GM23338 (cell line): Measurements from ENCODE around the gene STIP1. TPM values are rescaled to one million over a fixed set of nuclear protein-coding genes. Genes with fewer than 3 reads are reported as not detected.

ENCODE experiments used
- ATAC-seq: fragments of 200-7000 bp; cut with Tn5 transposase; 3 replicates; pipeline ENCODE4 v1.9.1; 2020
- DNase-seq: peaks from one replicate; pipeline ENCODE4 v3.0.0-alpha.2; 2015; ENCODE audit warnings: low spot score
- H2AFZ ChIP-seq: fragments of 200-600 bp; sonication (generic); 2 replicates; pipeline ENCODE4 v1.8.0; 2016; ENCODE audit warnings: antibody characterized with exemption, mild to moderate bottlenecking, moderate library complexity
- H3F3A ChIP-seq: fragments of 200-600 bp; sonication (generic); replicated peaks from 2 replicates; pipeline ENCODE4 v1.8.0; 2017; ENCODE audit warnings: antibody characterized with exemption, mixed run types, low read depth
- H3K27ac ChIP-seq: fragments of 200-600 bp; sonication (generic); 2 replicates; pipeline ENCODE4 v1.6.1; 2016; ENCODE audit warnings: low read depth
- H3K27me3 ChIP-seq: fragments of 200-600 bp; sonication (generic); 2 replicates; pipeline ENCODE4 v1.8.0; 2016; ENCODE audit warnings: mild to moderate bottlenecking, mixed run types, moderate library complexity; ENCODE audit not compliant: insufficient read depth
- H3K36me3 ChIP-seq: fragments of 200-600 bp; sonication (generic); 2 replicates; pipeline ENCODE4 v1.8.0; 2016; ENCODE audit warnings: mild to moderate bottlenecking; ENCODE audit not compliant: insufficient read depth
- H3K4me1 ChIP-seq: fragments of 200-600 bp; sonication (generic); 2 replicates; pipeline ENCODE4 v1.8.0; 2016; ENCODE audit warnings: mild to moderate bottlenecking, moderate library complexity; ENCODE audit not compliant: insufficient read depth
- H3K4me2 ChIP-seq: fragments of 200-600 bp; sonication (generic); 2 replicates; pipeline ENCODE4 v1.7.1; 2017; ENCODE audit warnings: mixed run types
- H3K4me3 ChIP-seq: fragments of 200-600 bp; sonication (generic); 2 replicates; pipeline ENCODE4 v1.6.1; 2016; ENCODE audit warnings: mixed run types
- H3K79me2 ChIP-seq: fragments of 200-600 bp; sonication (generic); replicated peaks from 2 replicates; pipeline ENCODE4 v1.8.0; 2017; ENCODE audit warnings: mild to moderate bottlenecking; ENCODE audit not compliant: insufficient read depth
- H3K9me2 ChIP-seq: fragments of 200-600 bp; sonication (generic); 2 replicates; pipeline ENCODE4 v1.8.0; 2017; ENCODE audit not compliant: insufficient read depth
- H4K20me1 ChIP-seq: fragments of 200-600 bp; sonication (generic); replicated peaks from 2 replicates; pipeline ENCODE4 v1.8.0; 2017; ENCODE audit warnings: mild to moderate bottlenecking; ENCODE audit not compliant: insufficient read depth
- H3K27ac Mint-ChIP-seq: 2 replicates; pipeline ENCODE4 v1.8.0; 2020; ENCODE audit warnings: inconsistent platforms, mild to moderate bottlenecking, moderate library complexity, mixed read lengths
- H3K27me3 Mint-ChIP-seq: 3 replicates; pipeline ENCODE4 v1.8.0; 2022; ENCODE audit warnings: low read depth, mild to moderate bottlenecking, moderate library complexity, mixed read lengths, inconsistent platforms; ENCODE audit not compliant: insufficient read depth, poor library complexity
- H3K36me3 Mint-ChIP-seq: 3 replicates; pipeline ENCODE4 v1.8.0; 2021; ENCODE audit warnings: low read depth, mild to moderate bottlenecking, inconsistent platforms, moderate library complexity, mixed read lengths
- H3K4me1 Mint-ChIP-seq: 3 replicates; pipeline ENCODE4 v1.8.0; 2020; ENCODE audit warnings: mild to moderate bottlenecking, inconsistent platforms, mixed read lengths
- H3K4me3 Mint-ChIP-seq: 3 replicates; pipeline ENCODE4 v1.8.0; 2021; ENCODE audit warnings: moderate library complexity, mild to moderate bottlenecking, inconsistent platforms, mixed read lengths
- H3K9me3 Mint-ChIP-seq: 3 replicates; pipeline ENCODE4 v1.8.0; 2020; ENCODE audit warnings: moderate library complexity, mild to moderate bottlenecking, inconsistent platforms, mixed read lengths
- CREB1 ChIP-seq: fragments of 250-450 bp; sonication (Bioruptor Pico); IDR thresholded peaks from 2 replicates; pipeline ENCODE4 v1.5.0; 2020; ENCODE audit warnings: low read depth, mild to moderate bottlenecking, moderate library complexity
- EZH2phosphoT487 ChIP-seq: fragments of 200-600 bp; sonication (generic); IDR thresholded peaks from one replicate; pipeline ENCODE4 v1.8.1; 2018; ENCODE audit warnings: antibody characterized with exemption; ENCODE audit not compliant: unreplicated experiment
- REST ChIP-seq: IDR thresholded peaks from one replicate; pipeline ENCODE4 v1.6.1; 2018; ENCODE audit warnings: antibody characterized with exemption; ENCODE audit not compliant: unreplicated experiment
- polyA plus RNA-seq: library from polyadenylated mRNA; unstranded; fragments of >200 nt; fragmentation: Nextera tagmentation; extraction: Ambion mirVana; gene quantifications from 2 replicates; pipeline ENCODE4 v1.2.1, GENCODE V29; 2016
- total RNA-seq: library from RNA; depleted of rRNA; stranded (reverse); fragments of >200 nt; shearing (Covaris generic); gene quantifications from 2 replicates; pipeline ENCODE4 v1.2.3, GENCODE V29; 2014
- TF ChIP-seq, protein P1 (sequence below): fragments of 250-450 bp; sonication (Bioruptor Pico); IDR thresholded peaks from 2 replicates; pipeline ENCODE4 v1.5.0; 2020; ENCODE audit warnings: mild to moderate bottlenecking, moderate library complexity

The STIP1 gene
- total and polyA plus RNA-seq, 2 experiments from 2014 or later, result 213 to 351 TPM

- Histone ChIP-seq H2AFZ (no peak overlapping the region), H4K20me1 (peaks cover 12% of the 10 kb centered on the region), H3K9me2 (no peaks in the 10 kb centered on the region), H3K4me3 (no peak overlapping the region), H3K36me3 (no peaks in the 10 kb centered on the region), H3K79me2 (no peaks in the 10 kb centered on the region), H3K27me3 (peaks cover 16% of the 10 kb centered on the region; the same call in 1 of the 2 replicates), H3K4me2 (no peak overlapping the region), H3F3A (0 out of 2 replicates have a peak, but pooled peaks cover 6% of the 10 kb centered on the region), H3K4me1 (peaks cover 8% of the 10 kb centered on the region; the same call in 1 of the 2 replicates), H3K27ac (no peak overlapping the region)
- Mint-ChIP-seq H3K36me3 (peaks cover 3% of the 10 kb centered on the region; the same call in 2 of the 3 replicates), H3K4me3 (no peak overlapping the region), H3K4me1 (peaks cover 15% of the 10 kb centered on the region), H3K27ac (no peak overlapping the region), H3K9me3 (no peaks in the 10 kb centered on the region; the same call in 2 of the 3 replicates), H3K27me3 (peaks cover 42% of the 10 kb centered on the region)
- DNase-seq, result no peak
- peak; percentile 36 for TF ChIP-seq REST
- TF ChIP-seq CREB1 (CRISPR knock-in tag), result no peak
- peak; percentile 19; the same call in 2 of the 3 replicates for ATAC-seq
Measured at GRCh38 chr11:64136765-64137441, 49.1 kb upstream of the STIP1 start.

GRCh38 chr11:64138398-64138797 is 47.6 kb upstream of the STIP1 start:
- Histone ChIP-seq H3K4me3 (no peak overlapping the region), H2AFZ (no peak overlapping the region), H3K4me1 (no peaks in the 10 kb centered on the region), H3K27me3 (peaks cover 13% of the 10 kb centered on the region; the same call in 1 of the 2 replicates), H3K4me2 (no peak overlapping the region), H3K36me3 (no peaks in the 10 kb centered on the region), H3K9me2 (no peaks in the 10 kb centered on the region), H3K79me2 (no peaks in the 10 kb centered on the region), H4K20me1 (peaks cover 12% of the 10 kb centered on the region), H3F3A (0 out of 2 replicates have a peak, but pooled peaks cover 4% of the 10 kb centered on the region), H3K27ac (no peak overlapping the region)
- Mint-ChIP-seq H3K4me3 (no peak overlapping the region), H3K27ac (no peak overlapping the region), H3K27me3 (peaks cover 36% of the 10 kb centered on the region), H3K9me3 (no peaks in the 10 kb centered on the region; the same call in 2 of the 3 replicates), H3K4me1 (peaks cover 6% of the 10 kb centered on the region; the same call in 2 of the 3 replicates), H3K36me3 (peaks cover 3% of the 10 kb centered on the region; the same call in 2 of the 3 replicates)
- ATAC-seq (peak; percentile 18; the same call in 2 of the 3 replicates), DNase-seq (no peak)
- TF ChIP-seq, protein P1, sequence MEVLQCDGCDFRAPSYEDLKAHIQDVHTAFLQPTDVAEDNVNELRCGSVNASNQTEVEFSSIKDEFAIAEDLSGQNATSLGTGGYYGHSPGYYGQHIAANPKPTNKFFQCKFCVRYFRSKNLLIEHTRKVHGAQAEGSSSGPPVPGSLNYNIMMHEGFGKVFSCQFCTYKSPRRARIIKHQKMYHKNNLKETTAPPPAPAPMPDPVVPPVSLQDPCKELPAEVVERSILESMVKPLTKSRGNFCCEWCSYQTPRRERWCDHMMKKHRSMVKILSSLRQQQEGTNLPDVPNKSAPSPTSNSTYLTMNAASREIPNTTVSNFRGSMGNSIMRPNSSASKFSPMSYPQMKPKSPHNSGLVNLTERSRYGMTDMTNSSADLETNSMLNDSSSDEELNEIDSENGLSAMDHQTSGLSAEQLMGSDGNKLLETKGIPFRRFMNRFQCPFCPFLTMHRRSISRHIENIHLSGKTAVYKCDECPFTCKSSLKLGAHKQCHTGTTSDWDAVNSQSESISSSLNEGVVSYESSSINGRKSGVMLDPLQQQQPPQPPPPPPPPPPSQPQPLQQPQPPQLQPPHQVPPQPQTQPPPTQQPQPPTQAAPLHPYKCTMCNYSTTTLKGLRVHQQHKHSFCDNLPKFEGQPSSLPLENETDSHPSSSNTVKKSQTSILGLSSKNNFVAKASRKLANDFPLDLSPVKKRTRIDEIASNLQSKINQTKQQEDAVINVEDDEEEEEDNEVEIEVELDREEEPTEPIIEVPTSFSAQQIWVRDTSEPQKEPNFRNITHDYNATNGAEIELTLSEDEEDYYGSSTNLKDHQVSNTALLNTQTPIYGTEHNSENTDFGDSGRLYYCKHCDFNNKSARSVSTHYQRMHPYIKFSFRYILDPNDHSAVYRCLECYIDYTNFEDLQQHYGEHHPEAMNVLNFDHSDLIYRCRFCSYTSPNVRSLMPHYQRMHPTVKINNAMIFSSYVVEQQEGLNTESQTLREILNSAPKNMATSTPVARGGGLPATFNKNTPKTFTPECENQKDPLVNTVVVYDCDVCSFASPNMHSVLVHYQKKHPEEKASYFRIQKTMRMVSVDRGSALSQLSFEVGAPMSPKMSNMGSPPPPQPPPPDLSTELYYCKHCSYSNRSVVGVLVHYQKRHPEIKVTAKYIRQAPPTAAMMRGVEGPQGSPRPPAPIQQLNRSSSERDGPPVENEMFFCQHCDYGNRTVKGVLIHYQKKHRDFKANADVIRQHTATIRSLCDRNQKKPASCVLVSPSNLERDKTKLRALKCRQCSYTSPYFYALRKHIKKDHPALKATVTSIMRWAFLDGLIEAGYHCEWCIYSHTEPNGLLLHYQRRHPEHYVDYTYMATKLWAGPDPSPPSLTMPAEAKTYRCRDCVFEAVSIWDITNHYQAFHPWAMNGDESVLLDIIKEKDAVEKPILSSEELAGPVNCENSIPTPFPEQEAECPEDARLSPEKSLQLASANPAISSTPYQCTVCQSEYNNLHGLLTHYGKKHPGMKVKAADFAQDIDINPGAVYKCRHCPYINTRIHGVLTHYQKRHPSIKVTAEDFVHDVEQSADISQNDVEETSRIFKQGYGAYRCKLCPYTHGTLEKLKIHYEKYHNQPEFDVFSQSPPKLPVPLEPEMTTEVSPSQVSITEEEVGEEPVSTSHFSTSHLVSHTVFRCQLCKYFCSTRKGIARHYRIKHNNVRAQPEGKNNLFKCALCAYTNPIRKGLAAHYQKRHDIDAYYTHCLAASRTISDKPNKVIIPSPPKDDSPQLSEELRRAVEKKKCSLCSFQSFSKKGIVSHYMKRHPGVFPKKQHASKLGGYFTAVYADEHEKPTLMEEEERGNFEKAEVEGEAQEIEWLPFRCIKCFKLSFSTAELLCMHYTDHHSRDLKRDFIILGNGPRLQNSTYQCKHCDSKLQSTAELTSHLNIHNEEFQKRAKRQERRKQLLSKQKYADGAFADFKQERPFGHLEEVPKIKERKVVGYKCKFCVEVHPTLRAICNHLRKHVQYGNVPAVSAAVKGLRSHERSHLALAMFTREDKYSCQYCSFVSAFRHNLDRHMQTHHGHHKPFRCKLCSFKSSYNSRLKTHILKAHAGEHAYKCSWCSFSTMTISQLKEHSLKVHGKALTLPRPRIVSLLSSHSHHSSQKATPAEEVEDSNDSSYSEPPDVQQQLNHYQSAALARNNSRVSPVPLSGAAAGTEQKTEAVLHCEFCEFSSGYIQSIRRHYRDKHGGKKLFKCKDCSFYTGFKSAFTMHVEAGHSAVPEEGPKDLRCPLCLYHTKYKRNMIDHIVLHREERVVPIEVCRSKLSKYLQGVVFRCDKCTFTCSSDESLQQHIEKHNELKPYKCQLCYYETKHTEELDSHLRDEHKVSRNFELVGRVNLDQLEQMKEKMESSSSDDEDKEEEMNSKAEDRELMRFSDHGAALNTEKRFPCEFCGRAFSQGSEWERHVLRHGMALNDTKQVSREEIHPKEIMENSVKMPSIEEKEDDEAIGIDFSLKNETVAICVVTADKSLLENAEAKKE, result no peak
- TF ChIP-seq EZH2phosphoT487, result no peak
- no peak for TF ChIP-seq REST
